Measurements from ENCODE around the gene NEU2. TPM values are rescaled to one million over a fixed set of nuclear protein-coding genes. Genes with fewer than 3 reads are reported as not detected.

NEU2 gene
- total RNA-seq, 5 donors from 2014 or later (not counting 1 experiment from before 2014, with no cell fraction given) = not detected

DNA sequence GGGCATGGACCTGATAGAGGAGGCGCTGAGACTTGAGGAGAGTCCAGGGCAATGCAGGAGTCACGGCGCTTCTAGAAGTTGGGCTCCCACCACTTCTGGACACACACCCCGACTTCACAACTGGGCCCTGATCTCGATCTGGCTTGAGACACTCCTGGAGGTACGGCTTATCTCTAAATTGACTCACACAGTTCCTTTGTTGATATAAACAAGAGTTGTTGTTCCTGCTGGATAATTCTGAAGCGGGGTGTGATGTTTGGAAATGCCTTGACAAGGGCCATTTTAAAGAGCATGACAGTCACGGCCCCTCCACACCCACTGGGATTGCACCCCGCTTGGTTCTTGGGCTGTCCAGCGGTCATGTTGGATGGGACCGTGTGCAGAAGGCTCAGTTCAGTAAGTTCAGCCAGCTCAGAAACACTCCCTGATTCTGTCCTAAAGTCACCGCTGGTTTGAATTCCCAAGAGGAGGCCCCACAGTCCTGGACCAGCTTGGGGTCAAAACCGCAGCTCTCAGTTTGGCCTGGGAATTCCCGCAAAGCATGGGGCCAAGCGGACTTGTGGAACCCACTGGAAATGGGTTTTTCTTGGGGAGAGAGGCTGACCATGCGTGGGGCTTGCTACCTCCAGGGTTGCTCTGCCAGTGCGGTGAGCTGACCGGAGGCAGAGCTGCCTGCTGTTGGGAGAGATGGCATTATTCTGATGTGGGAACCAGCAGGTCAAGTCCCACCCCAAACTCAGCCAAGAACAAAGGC lies 9.3 kb upstream of the NEU2 start:
- no peaks in the 10 kb centered on the region for H3K9me3 Mint-ChIP-seq
- no peaks in the 10 kb centered on the region for H3K9me3 ChIP-seq
- CTCF ChIA-PET = no interaction called here
- no peaks in the 10 kb centered on the region for H3K36me3 ChIP-seq (ENCODE audit: control insufficient read depth in 2 of 2, extremely low read depth in 1 of 2, insufficient read depth in 1 of 2, low read length in 1 of 2)
- no peak overlapping the region for H3K27ac Mint-ChIP-seq
- H3K4me3 Mint-ChIP-seq = no peak overlapping the region
- WGBS (ENCODE audit: insufficient coverage) = 88% methylated on average over 9 of the region's 18 CpGs
- ATAC-seq (replicated peaks in 1 of 4) = no peak
- H3K4me3 ChIP-seq (ENCODE audit: control insufficient read depth in 1 of 2, extremely low read depth in 1 of 2, low read length in 1 of 2) = no peak overlapping the region
- POLR2A ChIA-PET = no interaction called here
- H3K36me3 Mint-ChIP-seq = no peaks in the 10 kb centered on the region
- DNase-seq = no peak
- H3K27me3 Mint-ChIP-seq = no peaks in the 10 kb centered on the region
- H3K4me1 ChIP-seq (ENCODE audit: control insufficient read depth in 1 of 2, extremely low read depth in 1 of 2, insufficient read depth in 2 of 2, low read length in 2 of 2) = no peaks in the 10 kb centered on the region
- peaks cover 0 to 13% of the 10 kb centered on the region in 2 experiments for H3K27me3 ChIP-seq (replicated peaks in 1 of 2; ENCODE audit: control insufficient read depth in 2 of 2, extremely low read depth in 1 of 2, insufficient read depth in 2 of 2, low read length in 1 of 2)
- H3K27ac ChIP-seq (ENCODE audit: low read length) = no peak overlapping the region
- H3K4me1 Mint-ChIP-seq = no peaks in the 10 kb centered on the region

DNA sequence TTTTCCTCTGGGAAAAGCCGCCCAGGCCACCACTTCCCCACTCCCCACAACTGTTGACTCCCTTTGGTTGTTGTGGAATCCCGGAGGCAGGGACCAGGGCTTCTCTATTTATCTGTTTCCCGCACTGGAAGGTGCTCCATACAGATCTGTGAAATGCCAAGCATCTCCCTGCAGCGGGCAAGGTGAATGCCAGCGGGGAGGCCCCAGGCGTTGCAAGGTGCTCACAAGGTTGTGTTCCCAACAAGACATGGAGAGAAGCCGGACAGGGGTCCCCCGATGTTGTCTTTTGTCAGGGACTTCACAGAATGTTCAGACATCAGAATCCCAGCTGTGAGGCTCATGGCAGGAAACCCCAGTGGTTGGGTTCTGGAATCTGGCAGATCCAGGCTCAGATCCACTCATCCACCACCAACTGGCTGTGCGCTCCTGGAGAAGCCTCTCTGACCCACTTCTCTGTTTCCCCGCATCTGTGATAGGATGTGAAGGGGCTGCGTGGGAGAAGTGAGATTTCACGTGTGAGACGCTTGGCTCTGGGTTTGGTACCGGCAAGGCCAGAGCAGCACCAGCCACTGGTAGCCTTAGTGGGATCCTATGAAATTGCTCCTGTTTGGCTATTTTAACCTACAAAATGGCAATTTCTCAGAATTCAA lies 8.6 kb upstream of the NEU2 start:
- 92% methylated on average over 9 of the region's 14 CpGs for WGBS (ENCODE audit: insufficient coverage)
- Histone ChIP-seq H3K4me1 (ENCODE audit: control insufficient read depth in 1 of 2, extremely low read depth in 1 of 2, insufficient read depth in 2 of 2, low read length in 2 of 2) (no peaks in the 10 kb centered on the region), H3K27ac (ENCODE audit: low read length) (no peak overlapping the region), H3K36me3 (ENCODE audit: control insufficient read depth in 2 of 2, extremely low read depth in 1 of 2, insufficient read depth in 1 of 2, low read length in 1 of 2) (no peaks in the 10 kb centered on the region), H3K27me3 (replicated peaks in 1 of 2; ENCODE audit: control insufficient read depth in 2 of 2, extremely low read depth in 1 of 2, insufficient read depth in 2 of 2, low read length in 1 of 2) (peaks cover 0 to 13% of the 10 kb centered on the region in 2 experiments), H3K4me3 (ENCODE audit: control insufficient read depth in 1 of 2, extremely low read depth in 1 of 2, low read length in 1 of 2) (no peak overlapping the region), H3K9me3 (no peaks in the 10 kb centered on the region)
- no peaks in the 10 kb centered on the region for H3K36me3 Mint-ChIP-seq
- H3K4me1 Mint-ChIP-seq = peaks cover 0 to 1% (median 0%) of the 10 kb centered on the region in 3 donors
- no peaks in the 10 kb centered on the region for H3K9me3 Mint-ChIP-seq
- ATAC-seq (replicated peaks in 1 of 4) (no peak), DNase-seq (no peak)
- H3K27ac Mint-ChIP-seq = no peak overlapping the region
- ChIA-PET POLR2A (no interaction called here), CTCF (no interaction called here)
- no peak overlapping the region for H3K4me3 Mint-ChIP-seq
- no peaks in the 10 kb centered on the region for H3K27me3 Mint-ChIP-seq

DNA sequence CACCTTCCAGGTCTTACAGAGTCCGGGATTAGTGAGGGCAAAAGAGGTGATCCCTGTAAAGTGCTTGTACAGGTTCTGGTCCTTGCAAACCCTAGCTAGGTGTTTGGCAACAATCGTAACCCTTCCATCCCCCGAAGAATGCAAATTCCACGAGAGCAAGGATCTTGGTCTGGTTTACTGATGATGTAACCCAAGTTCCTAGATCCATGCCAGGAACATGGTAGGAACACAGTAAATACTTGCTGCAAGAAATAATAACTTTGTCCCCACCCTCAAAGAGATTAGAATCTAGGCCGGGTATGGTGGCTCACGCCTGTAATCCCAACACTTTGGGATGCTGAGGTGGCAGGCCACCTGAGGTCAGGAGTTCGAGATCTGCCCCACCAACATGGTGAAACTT lies 6.8 kb upstream of the NEU2 start:
- POLR2A ChIA-PET = no interaction called here
- H3K36me3 Mint-ChIP-seq = no peaks in the 10 kb centered on the region
- no peak overlapping the region for H3K27ac Mint-ChIP-seq
- Histone ChIP-seq H3K9me3 (no peaks in the 10 kb centered on the region), H3K36me3 (ENCODE audit: control insufficient read depth in 2 of 2, extremely low read depth in 1 of 2, insufficient read depth in 1 of 2, low read length in 1 of 2) (no peaks in the 10 kb centered on the region), H3K27me3 (replicated peaks in 1 of 2; ENCODE audit: control insufficient read depth in 2 of 2, extremely low read depth in 1 of 2, insufficient read depth in 2 of 2, low read length in 1 of 2) (peaks cover 0 to 13% of the 10 kb centered on the region in 2 experiments), H3K4me3 (ENCODE audit: control insufficient read depth in 1 of 2, extremely low read depth in 1 of 2, low read length in 1 of 2) (no peak overlapping the region), H3K4me1 (ENCODE audit: control insufficient read depth in 1 of 2, extremely low read depth in 1 of 2, insufficient read depth in 2 of 2, low read length in 2 of 2) (no peaks in the 10 kb centered on the region), H3K27ac (ENCODE audit: low read length) (no peak overlapping the region)
- ATAC-seq (replicated peaks in 1 of 4) = no peak
- no peak overlapping the region for H3K4me3 Mint-ChIP-seq
- DNase-seq = no peak
- H3K27me3 Mint-ChIP-seq = no peaks in the 10 kb centered on the region
- CTCF ChIA-PET = no interaction called here
- 92% methylated on average over 5 of the region's 7 CpGs for WGBS (ENCODE audit: insufficient coverage)
- no peaks in the 10 kb centered on the region for H3K9me3 Mint-ChIP-seq
- peaks cover 0 to 5% (median 1%) of the 10 kb centered on the region in 3 donors for H3K4me1 Mint-ChIP-seq

DNA sequence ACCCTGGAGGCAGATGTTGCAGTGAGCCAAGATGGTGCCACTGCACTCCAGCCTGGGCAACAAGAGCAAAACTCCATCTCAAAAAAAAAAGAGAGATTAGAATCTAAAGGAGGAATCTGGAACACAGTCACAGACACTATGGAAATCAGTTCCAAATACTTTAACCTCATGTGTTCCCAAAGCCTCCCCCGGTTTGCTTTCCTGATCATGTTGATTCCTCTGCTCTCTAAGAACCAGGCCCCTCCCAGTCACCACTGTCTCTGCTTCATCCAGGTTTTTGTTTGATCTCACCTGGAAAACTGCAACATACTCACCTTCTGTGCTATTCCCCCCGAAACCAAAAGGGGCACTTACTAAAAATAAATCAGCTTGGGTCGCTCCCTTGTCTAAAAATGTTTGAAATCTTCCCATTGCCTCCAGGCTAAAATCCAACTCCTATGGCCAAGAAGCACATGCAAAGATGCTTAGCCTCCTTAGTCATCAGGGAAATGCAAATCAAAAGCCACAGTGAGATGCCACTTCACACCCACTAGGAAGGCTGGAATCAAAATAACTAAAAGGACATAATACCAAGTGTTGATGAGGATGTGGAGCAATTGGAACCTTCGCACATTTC lies 6.2 kb upstream of the NEU2 start:
- CTCF ChIA-PET = interaction anchor here in 1 of 2 donors (0.7 kb wide), 1 partner anchor 32 kb away, joined by 4 read pairs; no protein-coding TSS in a partner anchor
- Mint-ChIP-seq H3K27ac (no peak overlapping the region), H3K9me3 (no peaks in the 10 kb centered on the region), H3K27me3 (no peaks in the 10 kb centered on the region), H3K36me3 (no peaks in the 10 kb centered on the region), H3K4me1 (peaks cover 0 to 5% (median 1%) of the 10 kb centered on the region in 3 donors), H3K4me3 (no peak overlapping the region)
- Histone ChIP-seq H3K4me3 (ENCODE audit: control insufficient read depth in 1 of 2, extremely low read depth in 1 of 2, low read length in 1 of 2) (no peak overlapping the region), H3K27me3 (replicated peaks in 1 of 2; ENCODE audit: control insufficient read depth in 2 of 2, extremely low read depth in 1 of 2, insufficient read depth in 2 of 2, low read length in 1 of 2) (peaks cover 0 to 13% of the 10 kb centered on the region in 2 experiments), H3K9me3 (no peaks in the 10 kb centered on the region), H3K27ac (ENCODE audit: low read length) (no peak overlapping the region), H3K4me1 (ENCODE audit: control insufficient read depth in 1 of 2, extremely low read depth in 1 of 2, insufficient read depth in 2 of 2, low read length in 2 of 2) (no peaks in the 10 kb centered on the region), H3K36me3 (ENCODE audit: control insufficient read depth in 2 of 2, extremely low read depth in 1 of 2, insufficient read depth in 1 of 2, low read length in 1 of 2) (no peaks in the 10 kb centered on the region)
- POLR2A ChIA-PET = no interaction called here
- 89% methylated on average over 2 of the region's 4 CpGs for WGBS (ENCODE audit: insufficient coverage)
- DNase-seq = no peak
- no peak for ATAC-seq (replicated peaks in 1 of 4)

DNA sequence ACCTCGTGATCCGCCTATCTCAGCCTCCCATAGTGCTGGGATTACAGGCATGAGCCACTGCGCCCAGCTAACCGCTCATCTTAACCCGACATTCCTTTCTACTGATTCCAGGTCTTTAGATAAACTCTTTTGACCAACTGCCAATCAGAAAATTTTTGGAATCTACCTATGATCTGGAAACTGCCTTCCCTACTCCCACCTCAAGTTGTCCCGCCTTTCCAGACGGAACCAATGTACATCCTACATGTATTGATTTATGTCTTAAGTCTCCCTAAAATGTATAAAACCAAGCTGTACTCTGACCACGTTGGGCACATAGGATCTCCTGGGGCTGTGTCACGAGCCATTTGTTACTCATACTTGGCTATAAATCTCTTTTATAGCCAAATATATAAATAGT lies 3.2 kb upstream of the NEU2 start:
- Mint-ChIP-seq H3K27me3 (no peaks in the 10 kb centered on the region), H3K4me1 (peaks cover 0 to 5% (median 1%) of the 10 kb centered on the region in 3 donors), H3K4me3 (no peak overlapping the region), H3K27ac (no peak overlapping the region), H3K9me3 (no peaks in the 10 kb centered on the region), H3K36me3 (no peaks in the 10 kb centered on the region)
- no peak overlapping the region for H3K27ac ChIP-seq (ENCODE audit: low read length)
- no peaks in the 10 kb centered on the region for H3K4me1 ChIP-seq (ENCODE audit: control insufficient read depth in 1 of 2, extremely low read depth in 1 of 2, insufficient read depth in 2 of 2, low read length in 2 of 2)
- ATAC-seq (replicated peaks in 1 of 4) (no peak), DNase-seq (no peak)
- POLR2A ChIA-PET = interaction anchor here in 1 of 2 donors (0.6 kb wide), 1 partner anchor 167 kb away, joined by 3 read pairs; no protein-coding TSS in a partner anchor
- H3K9me3 ChIP-seq = no peaks in the 10 kb centered on the region
- CTCF ChIA-PET = interaction anchor here in 1 of 2 donors (1.0 kb wide), 1 partner anchor 222 kb away, joined by 3 read pairs; the partner anchor contains the start of gene ATG16L1
- H3K36me3 ChIP-seq (ENCODE audit: control insufficient read depth in 2 of 2, extremely low read depth in 1 of 2, insufficient read depth in 1 of 2, low read length in 1 of 2) = no peaks in the 10 kb centered on the region
- no peak overlapping the region for H3K4me3 ChIP-seq (ENCODE audit: control insufficient read depth in 1 of 2, extremely low read depth in 1 of 2, low read length in 1 of 2)
- H3K27me3 ChIP-seq (replicated peaks in 1 of 2; ENCODE audit: control insufficient read depth in 2 of 2, extremely low read depth in 1 of 2, insufficient read depth in 2 of 2, low read length in 1 of 2) = peaks cover 0 to 9% of the 10 kb centered on the region in 2 experiments
- 100% methylated on average over 4 of the region's 9 CpGs for WGBS (ENCODE audit: insufficient coverage)

DNA sequence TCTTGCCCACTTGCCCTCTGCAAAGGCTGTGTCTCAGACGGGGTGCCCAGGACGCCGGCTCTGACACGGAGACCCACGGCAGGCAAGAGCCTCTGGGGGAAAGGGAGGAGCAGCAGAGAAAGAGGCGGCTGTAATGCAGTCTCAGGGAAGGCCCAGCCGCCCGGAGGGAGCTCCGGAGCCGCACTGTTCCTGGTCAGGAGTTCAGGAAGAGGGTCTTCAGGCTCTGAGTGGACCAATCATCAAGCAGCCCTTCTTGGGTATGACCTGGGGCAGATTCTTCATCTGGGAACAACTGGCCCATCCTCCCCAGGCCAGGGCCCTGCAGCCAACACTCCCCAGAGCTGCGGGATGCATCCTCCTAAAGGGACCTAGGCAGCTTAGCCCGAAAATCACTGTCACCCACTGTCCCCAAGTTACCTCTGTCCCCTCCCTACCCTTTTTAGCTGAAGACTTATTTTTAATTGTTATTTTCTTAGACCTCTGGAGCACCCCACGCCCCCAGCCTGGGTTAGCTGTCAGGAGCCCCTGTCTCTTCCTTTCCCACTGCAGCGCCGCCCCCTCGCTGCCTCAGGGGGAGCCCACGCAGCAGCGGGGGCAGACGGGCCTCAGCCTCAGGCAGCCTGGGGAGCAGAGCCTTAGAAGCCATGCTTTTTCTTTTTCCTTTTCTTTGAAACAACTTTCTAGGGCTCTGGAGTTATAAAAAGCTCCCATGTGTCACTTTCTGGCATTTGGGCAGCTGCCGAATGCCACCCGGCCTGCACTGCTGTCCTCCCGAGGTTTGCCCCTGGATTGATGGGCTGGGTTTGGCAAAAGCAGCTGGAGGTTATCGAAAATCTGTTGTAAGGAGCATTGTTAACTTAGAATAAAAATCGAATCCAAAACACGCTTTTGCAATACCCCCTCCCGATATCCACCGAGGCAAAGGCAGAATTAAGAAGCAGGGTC lies 644 bp upstream of the NEU2 start:
- H3K4me1 ChIP-seq (ENCODE audit: control insufficient read depth in 1 of 2, extremely low read depth in 1 of 2, insufficient read depth in 2 of 2, low read length in 2 of 2) = no peaks in the 10 kb centered on the region
- H3K27ac Mint-ChIP-seq = no peak overlapping the region
- 89% methylated on average over 18 of the region's 27 CpGs for WGBS (ENCODE audit: insufficient coverage)
- no peaks in the 10 kb centered on the region for H3K9me3 ChIP-seq
- ATAC-seq (replicated peaks in 1 of 4) = no peak
- no peaks in the 10 kb centered on the region for H3K36me3 ChIP-seq (ENCODE audit: control insufficient read depth in 2 of 2, extremely low read depth in 1 of 2, insufficient read depth in 1 of 2, low read length in 1 of 2)
- peaks cover 0 to 4% of the 10 kb centered on the region in 2 experiments for H3K27me3 ChIP-seq (replicated peaks in 1 of 2; ENCODE audit: control insufficient read depth in 2 of 2, extremely low read depth in 1 of 2, insufficient read depth in 2 of 2, low read length in 1 of 2)
- no peak overlapping the region for H3K4me3 Mint-ChIP-seq
- H3K27me3 Mint-ChIP-seq = no peaks in the 10 kb centered on the region
- peaks cover 0 to 5% (median 1%) of the 10 kb centered on the region in 3 donors for H3K4me1 Mint-ChIP-seq
- H3K36me3 Mint-ChIP-seq = no peaks in the 10 kb centered on the region
- no peak for DNase-seq
- no peaks in the 10 kb centered on the region for H3K9me3 Mint-ChIP-seq
- POLR2A ChIA-PET = no interaction called here
- no peak overlapping the region for H3K4me3 ChIP-seq (ENCODE audit: control insufficient read depth in 1 of 2, extremely low read depth in 1 of 2, low read length in 1 of 2)
- CTCF ChIA-PET = no interaction called here
- no peak overlapping the region for H3K27ac ChIP-seq (ENCODE audit: low read length)
